Fibroblast of lung (primary cell): ENCODE measurements around the gene EEFSEC. TPM values are rescaled to one million over a fixed set of nuclear protein-coding genes. Genes with fewer than 3 reads are reported as not detected.
A peak's percentile ranks its signal among the peaks of the same experiment; 100 is the strongest.

Experiments used
- DNase-seq, 2 donors: peaks; one replicate each; pipeline versions ENCODE4 v3.0.0 to v3.0.0-alpha.2; 2010; ENCODE audit warnings: low read depth in 2 of 2
- H2AFZ ChIP-seq: 2 replicates; pipeline ENCODE4 v1.5.1; 2012; ENCODE audit warnings: low read length, control low read depth, inconsistent platforms
- H3K27ac ChIP-seq: 2 replicates; pipeline ENCODE4 v1.5.1; 2011; ENCODE audit warnings: low read length, control low read depth; ENCODE audit not compliant: insufficient read depth
- H3K27me3 ChIP-seq: 2 replicates; pipeline ENCODE4 v1.5.1; 2011; ENCODE audit warnings: mild to moderate bottlenecking, low read length; ENCODE audit not compliant: control insufficient read depth, insufficient read depth
- H3K36me3 ChIP-seq: 2 replicates; pipeline ENCODE4 v1.5.1; 2011; ENCODE audit warnings: low read length; ENCODE audit not compliant: control insufficient read depth, insufficient read depth
- H3K4me1 ChIP-seq: 2 replicates; pipeline ENCODE4 v1.5.1; 2011; ENCODE audit warnings: low read length; ENCODE audit not compliant: control insufficient read depth, insufficient read depth; ENCODE audit errors: extremely low read depth
- H3K4me2 ChIP-seq: 2 replicates; pipeline ENCODE4 v1.5.1; 2011; ENCODE audit warnings: low read length, control low read depth; ENCODE audit not compliant: insufficient read depth; ENCODE audit errors: extremely low read depth
- H3K4me3 ChIP-seq, 4 experiments: fragments of 200-600 bp in 1 of 4; sonication (generic) in 1 of 4; replicated peaks in 1 of 4; 2 replicates each; pipeline ENCODE4 v1.5.1; 2011 to 2016; ENCODE audit warnings: low read length in 4 of 4, low read depth in 3 of 4, mild to moderate bottlenecking in 3 of 4, control low read depth in 2 of 4, inconsistent platforms in 1 of 4, mixed read lengths in 1 of 4; ENCODE audit not compliant: insufficient read depth in 1 of 4; ENCODE audit errors: control extremely low read depth in 1 of 4
- H3K79me2 ChIP-seq: 2 replicates; pipeline ENCODE4 v1.5.1; 2012; ENCODE audit warnings: mild to moderate bottlenecking, low read length, inconsistent platforms; ENCODE audit not compliant: control insufficient read depth, insufficient read depth
- H3K9ac ChIP-seq: 2 replicates; pipeline ENCODE4 v1.5.1; 2011; ENCODE audit warnings: mild to moderate bottlenecking, low read length, control low read depth; ENCODE audit not compliant: insufficient read depth
- H3K9me3 ChIP-seq: 2 replicates; pipeline ENCODE4 v1.5.1; 2012; ENCODE audit warnings: low read depth, low read length; ENCODE audit not compliant: control insufficient read depth, insufficient read depth
- H4K20me1 ChIP-seq: 2 replicates; pipeline ENCODE4 v1.5.1; 2011; ENCODE audit warnings: low read length; ENCODE audit not compliant: control insufficient read depth, insufficient read depth; ENCODE audit errors: extremely low read depth
- EZH2 ChIP-seq: IDR thresholded peaks from 2 replicates; pipeline ENCODE4 v1.5.1; 2012; ENCODE audit warnings: low read length, control low read depth, mild to moderate bottlenecking; ENCODE audit errors: missing control alignments
- polyA plus RNA-seq, 2 donors: library from polyadenylated mRNA; depleted of rRNA in 1 of 2; stranded (reverse) in 1 of 2; unstranded in 1 of 2; fragments of >200 nt; gene quantifications; 2 replicates each; pipeline ENCODE4 v1.2.1, GENCODE V29; 2011 to 2012; ENCODE audit warnings: missing spikeins in 1 of 2
- total RNA-seq: library from RNA; depleted of rRNA; stranded (reverse); fragments of >200 nt; gene quantifications from 2 replicates; pipeline ENCODE4 v1.2.1, GENCODE V29; 2014
- TF ChIP-seq, protein P1 (sequence below), 2 donors: IDR thresholded peaks in 1 of 2; conservative IDR thresholded peaks in 1 of 2; 1 replicate in 1 of 2; 2 replicates in 1 of 2; pipeline ENCODE4 v1.5.1; 2011 to 2012; ENCODE audit warnings: low read length in 2 of 2, control low read depth in 1 of 2, inconsistent platforms in 1 of 2, low read depth in 1 of 2, mild to moderate bottlenecking in 1 of 2

EEFSEC gene
- total and polyA plus RNA-seq, 2 donors (not counting 1 experiment from before 2014, with no cell fraction given) = 2.6 to 5.0 TPM

DNA sequence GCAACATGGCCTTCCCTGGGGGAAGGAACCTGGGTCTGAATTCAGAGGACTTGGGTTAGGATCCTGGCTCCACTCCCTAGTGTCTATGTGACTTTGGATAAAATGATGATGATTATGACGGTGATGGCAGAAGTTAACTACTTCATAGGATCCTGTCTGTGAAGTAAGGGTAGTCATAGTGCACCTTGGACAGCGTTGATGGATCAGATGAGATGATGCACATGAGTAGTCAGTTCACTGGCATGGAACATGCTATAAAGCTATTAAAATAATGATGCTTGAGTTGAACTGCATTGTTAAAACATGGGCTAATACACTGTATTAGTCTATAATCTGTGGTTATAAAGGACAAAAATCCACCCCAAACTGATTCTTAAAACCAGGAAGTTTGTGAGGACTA is 62.0 kb downstream of the EEFSEC start:
- no peaks in the 10 kb centered on the region for H3K9me3 ChIP-seq
- H3K36me3 ChIP-seq = no peaks in the 10 kb centered on the region
- DNase-seq = no peak
- no peaks in the 10 kb centered on the region for H3K27me3 ChIP-seq
- no peak overlapping the region for H3K9ac ChIP-seq
- H3K4me3 ChIP-seq = no peak overlapping the region
- no peak overlapping the region for H2AFZ ChIP-seq
- no peak for TF ChIP-seq EZH2
- TF ChIP-seq, protein P1, sequence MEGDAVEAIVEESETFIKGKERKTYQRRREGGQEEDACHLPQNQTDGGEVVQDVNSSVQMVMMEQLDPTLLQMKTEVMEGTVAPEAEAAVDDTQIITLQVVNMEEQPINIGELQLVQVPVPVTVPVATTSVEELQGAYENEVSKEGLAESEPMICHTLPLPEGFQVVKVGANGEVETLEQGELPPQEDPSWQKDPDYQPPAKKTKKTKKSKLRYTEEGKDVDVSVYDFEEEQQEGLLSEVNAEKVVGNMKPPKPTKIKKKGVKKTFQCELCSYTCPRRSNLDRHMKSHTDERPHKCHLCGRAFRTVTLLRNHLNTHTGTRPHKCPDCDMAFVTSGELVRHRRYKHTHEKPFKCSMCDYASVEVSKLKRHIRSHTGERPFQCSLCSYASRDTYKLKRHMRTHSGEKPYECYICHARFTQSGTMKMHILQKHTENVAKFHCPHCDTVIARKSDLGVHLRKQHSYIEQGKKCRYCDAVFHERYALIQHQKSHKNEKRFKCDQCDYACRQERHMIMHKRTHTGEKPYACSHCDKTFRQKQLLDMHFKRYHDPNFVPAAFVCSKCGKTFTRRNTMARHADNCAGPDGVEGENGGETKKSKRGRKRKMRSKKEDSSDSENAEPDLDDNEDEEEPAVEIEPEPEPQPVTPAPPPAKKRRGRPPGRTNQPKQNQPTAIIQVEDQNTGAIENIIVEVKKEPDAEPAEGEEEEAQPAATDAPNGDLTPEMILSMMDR (conservative IDR thresholded peaks at IDR 0.05 in 1 of 2, IDR thresholded peaks at IDR 0.05 in 1 of 2; ENCODE audit: low read depth in 1 of 2, low read length in 2 of 2) = no peak
- H3K79me2 ChIP-seq = no peaks in the 10 kb centered on the region
- no peak overlapping the region for H3K4me2 ChIP-seq
- no peaks in the 10 kb centered on the region for H4K20me1 ChIP-seq
- H3K27ac ChIP-seq = no peak overlapping the region
- H3K4me1 ChIP-seq = no peaks in the 10 kb centered on the region

DNA sequence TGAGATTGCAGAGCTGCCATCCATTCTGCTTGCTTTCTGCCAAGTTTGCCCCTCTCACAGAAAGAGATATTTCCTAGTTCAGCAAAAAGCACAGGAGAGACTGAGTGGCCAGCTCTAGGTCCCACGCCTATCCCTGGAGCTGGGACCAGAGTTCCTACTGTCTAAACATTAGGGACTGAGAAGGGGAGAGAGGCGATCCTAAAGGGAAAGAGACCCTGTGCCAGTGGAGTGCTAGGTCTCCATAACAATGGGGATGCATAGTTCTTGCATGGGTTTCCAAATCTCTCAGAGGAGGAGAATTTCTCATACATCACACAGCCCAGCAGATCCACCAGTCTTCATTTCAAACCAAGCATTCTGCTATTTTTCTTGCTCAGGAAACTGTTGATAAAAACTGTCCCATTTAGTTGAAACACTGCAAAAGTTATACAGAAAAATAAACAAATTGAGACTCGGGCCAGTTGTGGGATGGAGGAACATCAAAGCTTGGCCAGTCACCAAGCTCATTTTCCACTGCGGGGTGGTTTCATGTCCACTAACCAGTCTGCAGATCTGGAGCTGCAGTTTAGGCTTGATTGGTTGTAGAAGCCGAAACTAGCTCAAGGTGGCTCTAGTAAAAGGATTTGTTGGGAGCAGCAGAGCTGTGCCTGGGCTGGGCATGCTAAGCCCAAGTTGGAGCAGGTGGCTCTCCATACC is 62.7 kb downstream of the EEFSEC start:
- TF ChIP-seq EZH2 = no peak
- TF ChIP-seq, protein P1 (conservative IDR thresholded peaks at IDR 0.05 in 1 of 2, IDR thresholded peaks at IDR 0.05 in 1 of 2; ENCODE audit: low read depth in 1 of 2, low read length in 2 of 2) = no peak
- peak; percentile 4 to 61 for DNase-seq
- no peak overlapping the region for H2AFZ ChIP-seq
- H3K9ac ChIP-seq = no peak overlapping the region
- H3K4me3 ChIP-seq = no peak overlapping the region
- H3K36me3 ChIP-seq = no peaks in the 10 kb centered on the region
- no peaks in the 10 kb centered on the region for H3K9me3 ChIP-seq
- H3K4me1 ChIP-seq = no peaks in the 10 kb centered on the region
- no peak overlapping the region for H3K27ac ChIP-seq
- H3K27me3 ChIP-seq = no peaks in the 10 kb centered on the region
- H3K4me2 ChIP-seq = no peak overlapping the region
- no peaks in the 10 kb centered on the region for H3K79me2 ChIP-seq
- H4K20me1 ChIP-seq = no peaks in the 10 kb centered on the region

DNA sequence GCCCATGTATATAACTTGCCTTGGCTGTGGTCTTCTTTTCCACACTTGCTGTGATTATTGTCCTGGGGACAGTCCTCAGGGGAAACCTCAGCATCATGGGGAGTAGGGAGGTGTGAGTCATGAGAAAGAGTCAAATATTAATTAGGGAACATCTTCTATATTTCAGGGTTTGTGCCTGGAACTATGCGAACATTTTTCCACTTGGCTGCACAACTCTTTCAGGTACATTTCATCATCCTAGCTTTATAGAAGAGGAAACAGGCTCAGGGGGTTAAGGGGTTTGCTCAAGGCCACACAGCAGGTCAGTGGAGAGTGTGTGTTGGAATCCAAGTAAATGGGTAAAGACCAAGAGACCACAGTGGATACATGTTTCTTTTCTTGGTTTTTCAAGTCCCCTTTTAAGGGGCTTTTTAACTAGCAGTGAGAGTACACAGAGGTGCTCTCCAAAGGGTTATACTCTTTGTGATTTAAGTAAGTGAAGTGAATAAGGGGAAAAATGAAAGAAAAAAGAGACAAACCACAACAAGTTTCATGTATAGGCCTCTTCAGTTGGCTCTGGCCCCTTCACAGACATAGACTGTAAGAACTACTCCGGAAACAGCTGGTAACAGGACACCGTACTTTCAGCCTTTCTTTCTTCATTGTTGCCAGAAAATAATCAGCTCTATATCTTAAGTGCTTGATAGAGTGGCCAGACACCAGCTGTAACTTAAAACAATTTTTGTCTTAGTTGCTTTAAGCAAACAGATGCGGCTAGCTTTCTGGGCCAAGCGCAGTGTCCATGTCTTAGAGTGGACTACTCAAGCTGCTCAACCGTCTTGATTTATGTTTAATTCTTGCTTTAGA is 64.6 kb downstream of the EEFSEC start:
- H3K4me2 ChIP-seq = peak overlapping the region; percentile 41
- no peak overlapping the region for H3K27ac ChIP-seq
- H3K79me2 ChIP-seq = no peaks in the 10 kb centered on the region
- peak overlapping the region in 1 of 4 experiments; percentile 14 for H3K4me3 ChIP-seq
- no peaks in the 10 kb centered on the region for H4K20me1 ChIP-seq
- no peaks in the 10 kb centered on the region for H3K9me3 ChIP-seq
- peak in 1 of 2 donors; percentile 84 for DNase-seq
- no peaks in the 10 kb centered on the region for H3K27me3 ChIP-seq
- no peak for TF ChIP-seq EZH2
- TF ChIP-seq, protein P1 (conservative IDR thresholded peaks at IDR 0.05 in 1 of 2, IDR thresholded peaks at IDR 0.05 in 1 of 2; ENCODE audit: low read depth in 1 of 2, low read length in 2 of 2) = no peak
- no peaks in the 10 kb centered on the region for H3K36me3 ChIP-seq
- H3K4me1 ChIP-seq = no peaks in the 10 kb centered on the region
- H3K9ac ChIP-seq = no peak overlapping the region
- H2AFZ ChIP-seq = no peak overlapping the region
